H1 (cell line): ENCODE results near the gene SRF. TPM values are rescaled to one million over a fixed set of nuclear protein-coding genes. Genes with fewer than 3 reads are reported as not detected.

ENCODE experiments used
- CTCF ChIA-PET: fragments of 300-600 bp; sonication (Branson Sonifier 250); formaldehyde crosslinking; loops from one replicate; lab custom pipeline; 2021; ENCODE audit not compliant: partially characterized antibody; lab: Charles Lee
- POLR2A ChIA-PET: fragments of 300-600 bp; sonication (Branson Sonifier 250); formaldehyde crosslinking; loops from one replicate; lab custom pipeline; 2021; ENCODE audit warnings: inconsistent platforms; ENCODE audit not compliant: partially characterized antibody; lab: Charles Lee
- DNase-seq, 2 experiments: peaks; one replicate each; pipeline versions ENCODE4 v3.0.0 to v3.0.0-alpha.2; 2010 to 2022; ENCODE audit warnings: low spot score in 2 of 2, low read depth in 1 of 2, mixed read lengths in 1 of 2
- FAIRE-seq: peaks from 2 replicates; lab custom pipeline; 2011; peaks lifted over from hg19 to GRCh38; lab: Jason Lieb, UNC
- H2AFZ ChIP-seq: 2 replicates; pipeline ENCODE4 v1.8.1; 2012; ENCODE audit warnings: low read length, inconsistent platforms
- H2AK5ac ChIP-seq: 2 replicates; pipeline ENCODE4 v1.6.1; 2013; ENCODE audit warnings: low read depth, low read length
- H2BK120ac ChIP-seq: replicated peaks from 2 replicates; pipeline ENCODE3; 2013; ENCODE audit warnings: low read depth, low read length, inconsistent platforms
- H2BK12ac ChIP-seq: 2 replicates; pipeline ENCODE4 v1.6.1; 2013; ENCODE audit warnings: low read depth, low read length
- H2BK15ac ChIP-seq: 2 replicates; pipeline ENCODE4 v1.6.1; 2013; ENCODE audit warnings: low read length
- H2BK20ac ChIP-seq: 2 replicates; pipeline ENCODE4 v1.6.1; 2013; ENCODE audit warnings: low read length
- H2BK5ac ChIP-seq: 2 replicates; pipeline ENCODE4 v1.6.1; 2013; ENCODE audit warnings: low read depth, low read length
- H3K14ac ChIP-seq: 2 replicates; pipeline ENCODE4 v1.6.1; 2013; ENCODE audit warnings: inconsistent platforms; ENCODE audit not compliant: insufficient read length
- H3K18ac ChIP-seq: 2 replicates; pipeline ENCODE4 v1.6.1; 2013; ENCODE audit warnings: low read length; ENCODE audit errors: extremely low read depth
- H3K23ac ChIP-seq: 2 replicates; pipeline ENCODE4 v1.6.1; 2013; ENCODE audit warnings: inconsistent platforms; ENCODE audit not compliant: insufficient read length
- H3K23me2 ChIP-seq: 2 replicates; pipeline ENCODE4 v1.6.1; 2013; ENCODE audit warnings: low read depth, low read length
- H3K27ac ChIP-seq: 2 replicates; pipeline ENCODE4 v1.6.1; 2011; ENCODE audit warnings: low read depth, low read length, inconsistent platforms
- H3K27me3 ChIP-seq, 4 experiments: replicated peaks in 1 of 4; 1 replicate in 1 of 4; 2 replicates in 3 of 4; pipeline versions ENCODE4 v1.6.1 to v1.8.1; 2011 to 2013; ENCODE audit warnings: low read length in 3 of 4, mild to moderate bottlenecking in 3 of 4, inconsistent platforms in 2 of 4, mixed read lengths in 2 of 4, moderate library complexity in 1 of 4; ENCODE audit not compliant: control insufficient read depth in 3 of 4, insufficient read depth in 3 of 4; ENCODE audit errors: extremely low read depth in 1 of 4
- H3K36me3 ChIP-seq, 4 experiments: 2 replicates each; pipeline versions ENCODE4 v1.6.1 to v1.8.1; 2011 to 2013; ENCODE audit warnings: mild to moderate bottlenecking in 4 of 4, low read length in 3 of 4, moderate library complexity in 2 of 4, control low read depth in 1 of 4, inconsistent platforms in 1 of 4; ENCODE audit not compliant: insufficient read depth in 4 of 4, control insufficient read depth in 2 of 4
- H3K4ac ChIP-seq: replicated peaks from 2 replicates; pipeline ENCODE3; 2013; ENCODE audit warnings: low read length, low read depth, mixed read lengths, inconsistent platforms; ENCODE audit not compliant: insufficient read length
- H3K4me1 ChIP-seq, 4 experiments: replicated peaks in 1 of 4; 1 replicate in 1 of 4; 2 replicates in 3 of 4; pipeline versions ENCODE4 v1.6.1 to v1.8.1; 2011 to 2013; ENCODE audit warnings: low read length in 3 of 4, inconsistent platforms in 2 of 4, mixed read lengths in 1 of 4; ENCODE audit not compliant: insufficient read depth in 4 of 4, control insufficient read depth in 3 of 4
- H3K4me2 ChIP-seq, 2 experiments: 2 replicates each; pipeline versions ENCODE4 v1.6.1 to v1.8.1; 2011 to 2013; ENCODE audit warnings: low read depth in 2 of 2, low read length in 2 of 2, control low read depth in 1 of 2, inconsistent platforms in 1 of 2, mild to moderate bottlenecking in 1 of 2; ENCODE audit not compliant: insufficient read depth in 1 of 2
- H3K4me3 ChIP-seq, 4 experiments: fragments of 200-600, 300-600 bp in 1 of 4; sonication (generic), shearing (Covaris generic), sonication (Bioruptor Twin) in 1 of 4; 2 replicates each; pipeline versions ENCODE4 v1.5.1 to v1.8.1; 2011 to 2016; ENCODE audit warnings: low read length in 4 of 4, low read depth in 3 of 4, control low read depth in 2 of 4, inconsistent platforms in 2 of 4, mild to moderate bottlenecking in 2 of 4, mixed read lengths in 1 of 4, moderate library complexity in 1 of 4; ENCODE audit not compliant: insufficient read depth in 2 of 4; ENCODE audit errors: extremely low read depth in 1 of 4
- H3K56ac ChIP-seq: replicated peaks from 2 replicates; pipeline ENCODE3; 2013; ENCODE audit warnings: low read depth, mild to moderate bottlenecking, mixed read lengths, low read length, inconsistent platforms; ENCODE audit not compliant: insufficient read length
- H3K79me1 ChIP-seq: 2 replicates; pipeline ENCODE4 v1.6.1; 2013; ENCODE audit warnings: low read depth, low read length, control low read depth
- H3K79me2 ChIP-seq, 2 experiments: 2 replicates each; pipeline versions ENCODE4 v1.6.1 to v1.8.1; 2012 to 2013; ENCODE audit warnings: low read length in 2 of 2, mild to moderate bottlenecking in 2 of 2, inconsistent platforms in 1 of 2; ENCODE audit not compliant: insufficient read depth in 2 of 2, control insufficient read depth in 1 of 2
- H3K9ac ChIP-seq, 4 experiments: replicated peaks in 1 of 4; 1 replicate in 1 of 4; 2 replicates in 3 of 4; pipeline versions ENCODE4 v1.6.1 to v1.8.1; 2011 to 2013; ENCODE audit warnings: low read depth in 3 of 4, low read length in 3 of 4, control low read depth in 2 of 4, mild to moderate bottlenecking in 2 of 4, moderate library complexity in 2 of 4, inconsistent platforms in 1 of 4; ENCODE audit errors: extremely low read depth in 1 of 4
- H3K9me3 ChIP-seq, 2 experiments: 2 replicates each; pipeline versions ENCODE4 v1.6.1 to v1.8.1; 2012 to 2013; ENCODE audit warnings: mild to moderate bottlenecking in 2 of 2, moderate library complexity in 2 of 2, control low read depth in 1 of 2, inconsistent platforms in 1 of 2, low read depth in 1 of 2, low read length in 1 of 2, mixed read lengths in 1 of 2; ENCODE audit not compliant: insufficient read depth in 2 of 2
- H4K20me1 ChIP-seq, 2 experiments: replicated peaks in 1 of 2; 2 replicates each; pipeline versions ENCODE3 to v1.8.1; 2011 to 2013; ENCODE audit warnings: inconsistent platforms in 2 of 2, low read length in 2 of 2, mild to moderate bottlenecking in 1 of 2; ENCODE audit not compliant: insufficient read depth in 2 of 2, control insufficient read depth in 1 of 2
- H4K5ac ChIP-seq: 2 replicates; pipeline ENCODE4 v1.6.1; 2013; ENCODE audit warnings: low read length, low read depth, mixed read lengths, inconsistent platforms; ENCODE audit not compliant: insufficient read length
- H4K8ac ChIP-seq: 2 replicates; pipeline ENCODE4 v1.8.0; 2013; ENCODE audit warnings: mild to moderate bottlenecking, moderate library complexity, low read length, inconsistent platforms; ENCODE audit not compliant: insufficient read depth; ENCODE audit errors: extremely low read depth
- H4K91ac ChIP-seq: replicated peaks from 2 replicates; pipeline ENCODE3; 2013; ENCODE audit warnings: low read length, mixed read lengths, inconsistent platforms; ENCODE audit not compliant: insufficient read length
- ASH2L ChIP-seq: fragments of 200-600, 300-600 bp; sonication (generic); IDR thresholded peaks from one replicate; pipeline ENCODE4 v1.7.1; 2017; ENCODE audit warnings: low read length
- CEBPB ChIP-seq: IDR thresholded peaks from 2 replicates; pipeline ENCODE4 v1.6.1; 2012; ENCODE audit warnings: low read depth, low read length
- CHD1 ChIP-seq: IDR thresholded peaks from 2 replicates; pipeline ENCODE4 v1.6.1; 2012; ENCODE audit warnings: low read depth, low read length, improper control_type of control experiment
- HDAC2 ChIP-seq, 2 experiments: fragments of 300-600 bp in 1 of 2; sonication (generic) in 1 of 2; IDR thresholded peaks; 2 replicates each; pipeline ENCODE4 v1.6.1; 2011 to 2012; ENCODE audit warnings: low read depth in 2 of 2, low read length in 2 of 2, mild to moderate bottlenecking in 2 of 2, moderate library complexity in 2 of 2, borderline replicate concordance in 1 of 2, inconsistent platforms in 1 of 2
- JUN ChIP-seq: IDR thresholded peaks from 2 replicates; pipeline ENCODE4 v1.6.1; 2011; ENCODE audit warnings: low read depth, mild to moderate bottlenecking, improper control_type of control experiment, low read length
- KDM1A ChIP-seq: fragments of 200-600, 300-600 bp; sonication (generic); IDR thresholded peaks from 2 replicates; pipeline ENCODE4 v1.7.1; 2016; ENCODE audit warnings: mild to moderate bottlenecking, low read length, borderline replicate concordance
- NANOG ChIP-seq: IDR thresholded peaks from 2 replicates; pipeline ENCODE4 v1.6.1; 2011; ENCODE audit warnings: low read length, low read depth, mild to moderate bottlenecking, inconsistent platforms; ENCODE audit not compliant: insufficient read depth, poor library complexity, severe bottlenecking
- POU5F1 ChIP-seq: IDR thresholded peaks from 2 replicates; pipeline ENCODE4 v1.6.1; 2011; ENCODE audit warnings: low read depth, mild to moderate bottlenecking, low read length, moderate library complexity
- RAD21 ChIP-seq, 2 experiments: IDR thresholded peaks in 1 of 2; conservative IDR thresholded peaks in 1 of 2; 2 replicates each; pipeline ENCODE4 v1.6.1; 2011; ENCODE audit warnings: low read depth in 2 of 2, low read length in 2 of 2, improper control_type of control experiment in 1 of 2, inconsistent platforms in 1 of 2, mild to moderate bottlenecking in 1 of 2, moderate library complexity in 1 of 2
- RFX5 ChIP-seq: IDR thresholded peaks from 2 replicates; pipeline ENCODE4 v1.6.1; 2011; ENCODE audit warnings: low read depth, low read length, improper control_type of control experiment, borderline replicate concordance
- WGBS, 2 experiments: shearing (Covaris generic) in 1 of 2; methylation state at CpG; one replicate each; pipeline versions ENCODE4 v1.1.6 to v1.1.7; 2013 to 2015; ENCODE audit warnings: low lambda C conversion rate in 2 of 2, mixed read lengths in 2 of 2, inconsistent platforms in 1 of 2, low coverage in 1 of 2, missing lambda C conversion rate in 1 of 2; ENCODE audit not compliant: insufficient replicate concordance in 2 of 2, insufficient coverage in 1 of 2, insufficient read length in 1 of 2; ENCODE audit errors: extremely low coverage in 1 of 2, missing lambda C conversion rate in 1 of 2; 5-methylcytosine and 5-hydroxymethylcytosine counted together
- polyA plus RNA-seq, 7 experiments: library from polyadenylated mRNA; depleted of rRNA in 3 of 7; stranded (reverse) in 5 of 7; unstranded in 2 of 7; fragments of >200 nt in 5 of 7; fragments of 200-250 nt in 2 of 7; gene quantifications; 1 replicate in 5 of 7; 2 replicates in 1 of 7; 4 replicates in 1 of 7; pipeline versions ENCODE4 v1.2.1 to v1.2.3, GENCODE V29; 2011 to 2013; ENCODE audit warnings: missing spikeins in 2 of 7, mixed read lengths in 2 of 7
- total RNA-seq: library from RNA; stranded (reverse); fragmentation: NEBNext Ultra II Directional; extraction: Animal tissue kit (Norgen Biotek cat#: 25700); gene quantifications from 2 replicates; pipeline ENCODE4 v1.2.1, GENCODE V29; 2021
- TF ChIP-seq, protein P1 (sequence below): IDR thresholded peaks from 2 replicates; pipeline ENCODE4 v1.6.1; 2011; ENCODE audit warnings: low read depth, mild to moderate bottlenecking, low read length; ENCODE audit not compliant: insufficient read depth

Gene SRF
- total and polyA plus RNA-seq, 2 of the 8 experiments (the other 6 are each of a cell fraction or from before 2014, with no cell fraction given), result 49.0 to 69.5 TPM

DNA sequence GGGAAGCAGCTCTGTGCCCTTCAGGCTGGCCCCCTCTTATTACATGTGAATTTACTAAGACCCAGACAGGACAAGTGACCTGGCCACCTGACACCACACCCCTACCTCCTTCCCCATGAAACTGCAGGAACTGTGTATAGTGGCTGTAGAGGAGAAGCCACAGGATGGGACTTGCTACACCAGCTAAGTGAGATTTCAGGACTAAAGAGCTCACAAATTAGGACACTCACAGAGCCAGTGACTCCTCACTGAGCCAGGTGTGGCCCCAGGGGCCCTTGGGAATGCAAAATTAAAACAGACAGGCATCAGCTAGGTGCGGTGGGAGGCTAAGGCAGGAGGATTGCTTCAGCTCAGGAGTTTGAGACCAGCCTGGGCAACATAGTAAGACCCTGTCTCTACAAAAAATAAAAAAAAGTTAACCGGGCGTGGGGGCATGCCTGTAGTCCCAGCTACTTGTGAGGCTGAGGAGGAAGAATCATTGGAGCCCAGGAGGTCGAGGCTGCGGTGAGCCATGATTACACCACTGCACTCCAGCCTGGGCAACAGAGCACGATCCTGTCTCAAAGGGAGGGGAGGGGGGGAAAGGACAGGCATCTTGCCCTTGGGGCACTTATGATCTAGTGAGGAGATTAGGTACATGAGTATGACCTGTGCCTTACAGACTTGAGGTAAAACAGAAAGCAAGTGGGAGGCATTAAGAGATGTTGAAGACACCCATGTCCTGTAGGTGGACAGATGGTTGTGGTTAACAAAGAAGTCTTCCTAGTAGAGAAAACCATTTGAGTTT is 23.2 kb upstream of the SRF start:
- ChIA-PET POLR2A (interaction anchor here (1.1 kb wide), 1 partner anchor 25 kb away, joined by 4 read pairs; no protein-coding TSS in a partner anchor), CTCF (interaction anchor here (0.8 to 1.4 kb wide), 11 partner anchors 17 to 185 kb away, joined by 3 to 6 read pairs (median 3); partner anchors contain the start of gene DNPH1)
- H3K4ac ChIP-seq, result no peak overlapping the region
- no peak overlapping the region for H4K8ac ChIP-seq
- no peak overlapping the region for H3K18ac ChIP-seq
- no peaks in the 10 kb centered on the region for H3K23me2 ChIP-seq
- H2BK15ac ChIP-seq, result no peak overlapping the region
- no peak overlapping the region for H4K91ac ChIP-seq
- no peak for DNase-seq
- H3K27ac ChIP-seq, result no peak overlapping the region
- no peak overlapping the region for H3K4me3 ChIP-seq
- H2BK120ac ChIP-seq, result no peak overlapping the region
- no peak overlapping the region for H2BK5ac ChIP-seq
- H2AK5ac ChIP-seq, result no peak overlapping the region
- no peak for FAIRE-seq
- no peak overlapping the region for H3K23ac ChIP-seq
- no peaks in the 10 kb centered on the region for H3K27me3 ChIP-seq
- H3K79me2 ChIP-seq, result no peaks in the 10 kb centered on the region
- H3K14ac ChIP-seq, result no peak overlapping the region
- no peak overlapping the region for H2AFZ ChIP-seq
- H3K4me1 ChIP-seq, result peaks cover 0 to 5% (median 2%) of the 10 kb centered on the region in 4 experiments; a peak in 3 of 7 replicates
- no peak overlapping the region for H3K9ac ChIP-seq
- WGBS, 2 experiments, result 82% methylated on average over 5 of the region's 6 CpGs; no CpG with 5 or more reads in 1 of the 2 experiments
- no peaks in the 10 kb centered on the region for H4K20me1 ChIP-seq
- no peaks in the 10 kb centered on the region for H3K9me3 ChIP-seq
- no peak overlapping the region for H2BK20ac ChIP-seq
- no peak overlapping the region for H4K5ac ChIP-seq
- peaks cover 6 to 15% (median 11%) of the 10 kb centered on the region in 4 experiments; a peak in 6 of 8 replicates for H3K36me3 ChIP-seq
- H3K56ac ChIP-seq, result no peak overlapping the region
- no peak overlapping the region for H3K4me2 ChIP-seq
- H3K79me1 ChIP-seq, result no peaks in the 10 kb centered on the region
- H2BK12ac ChIP-seq, result no peak overlapping the region
- TF ChIP-seq CHD1, result no peak
- no peak for TF ChIP-seq ASH2L
- TF ChIP-seq NANOG, result no peak
- no peak for TF ChIP-seq CEBPB
- TF ChIP-seq RAD21 (IDR thresholded peaks at IDR 0.05 in 1 of 2, conservative IDR thresholded peaks at IDR 0.05 in 1 of 2; ENCODE audit: low read depth in 2 of 2, low read length in 2 of 2), result no peak
- no peak for TF ChIP-seq POU5F1
- TF ChIP-seq, protein P1, sequence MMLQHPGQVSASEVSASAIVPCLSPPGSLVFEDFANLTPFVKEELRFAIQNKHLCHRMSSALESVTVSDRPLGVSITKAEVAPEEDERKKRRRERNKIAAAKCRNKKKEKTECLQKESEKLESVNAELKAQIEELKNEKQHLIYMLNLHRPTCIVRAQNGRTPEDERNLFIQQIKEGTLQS, result no peak
- no peak for TF ChIP-seq HDAC2 (IDR thresholded peaks at IDR 0.05; ENCODE audit: borderline replicate concordance in 1 of 2, low read depth in 2 of 2, low read length in 2 of 2)
- no peak for TF ChIP-seq KDM1A
- no peak for TF ChIP-seq RFX5
- TF ChIP-seq JUN, result no peak
